ENCODE results near the gene AUNIP.

Gene AUNIP

DNA sequence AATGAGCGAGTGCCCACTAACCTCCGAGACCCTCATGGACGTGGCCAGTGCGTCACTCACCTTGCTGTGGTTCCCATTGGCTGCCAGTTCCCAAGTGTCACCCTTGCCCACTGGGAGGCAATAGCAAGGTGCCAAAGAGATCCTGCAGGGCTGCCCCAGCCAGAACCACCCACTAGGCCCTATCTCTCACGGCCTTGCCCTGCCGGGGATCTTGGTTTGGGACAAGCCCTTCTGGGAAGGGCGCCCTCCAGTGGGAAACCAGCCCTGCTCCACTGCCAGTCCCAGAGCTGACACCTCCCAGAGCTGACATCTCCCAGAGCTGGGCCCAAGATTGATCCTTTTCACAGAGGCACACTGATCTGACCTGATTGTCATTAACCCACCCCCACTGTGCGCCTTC lies 61.3 kb downstream of the AUNIP start:
- no peak for DNase-seq (ENCODE audit: low read depth in 2 of 3, low spot score in 2 of 3)

DNA sequence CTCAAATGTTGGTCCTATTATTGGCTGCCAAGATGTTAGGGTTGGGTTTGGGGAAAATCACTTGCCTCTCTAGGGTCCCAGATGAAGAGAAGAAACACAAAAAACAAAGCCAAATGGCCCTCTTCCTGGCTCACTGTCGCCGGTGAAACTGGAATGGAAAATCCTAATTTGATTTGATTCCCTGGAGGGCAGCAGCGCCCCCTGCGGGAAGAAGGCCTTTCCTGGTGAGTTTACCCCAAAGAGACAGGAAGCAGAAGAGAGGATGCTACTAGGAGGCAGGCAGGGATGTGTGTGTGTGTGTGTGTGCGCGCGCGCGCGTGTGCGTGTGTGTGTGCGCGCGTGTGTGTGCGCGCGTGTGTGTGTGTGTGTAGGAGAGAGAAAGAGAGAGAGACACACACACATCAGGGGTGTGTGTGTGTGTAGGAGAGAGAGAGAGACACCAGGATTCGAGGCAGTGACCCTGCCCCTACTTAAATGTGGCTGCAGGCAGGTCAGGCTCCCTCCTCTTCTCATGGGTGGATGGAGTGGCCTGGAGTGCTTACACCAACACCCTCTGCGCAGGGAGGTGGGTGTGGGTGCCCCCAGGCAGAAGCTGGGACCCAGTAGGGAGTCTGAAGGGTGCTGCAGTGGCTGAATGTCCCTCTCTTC lies 62.3 kb downstream of the AUNIP start:
- peak; percentile 47 to 82 (median 80) for DNase-seq (ENCODE audit: low read depth in 2 of 3, low spot score in 2 of 3)

GRCh38 chr1:25795946-25796810 lies 63.1 kb downstream of the AUNIP start:
- no peak for DNase-seq (ENCODE audit: low read depth in 2 of 3, low spot score in 2 of 3)

DNA sequence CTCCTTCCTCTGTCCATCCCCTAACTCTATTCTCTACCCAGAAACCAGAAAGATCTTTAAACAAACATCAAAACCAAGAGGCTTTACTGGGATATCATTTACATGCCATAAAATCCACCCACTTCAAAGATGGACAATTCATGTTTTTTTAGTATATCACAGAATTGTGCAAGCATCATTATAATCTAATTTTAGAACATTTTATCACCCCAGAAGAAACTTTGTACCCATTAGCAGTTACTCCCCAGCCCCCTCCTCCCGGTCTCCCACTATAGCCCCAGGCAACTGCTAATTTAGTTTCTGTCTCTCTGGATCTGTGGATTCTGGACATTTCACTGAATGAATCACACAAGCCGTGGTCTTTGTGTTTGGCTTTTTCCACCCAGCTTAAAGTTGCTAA lies 64.0 kb downstream of the AUNIP start:
- no peak for DNase-seq (ENCODE audit: low read depth in 2 of 3, low spot score in 2 of 3)

DNA sequence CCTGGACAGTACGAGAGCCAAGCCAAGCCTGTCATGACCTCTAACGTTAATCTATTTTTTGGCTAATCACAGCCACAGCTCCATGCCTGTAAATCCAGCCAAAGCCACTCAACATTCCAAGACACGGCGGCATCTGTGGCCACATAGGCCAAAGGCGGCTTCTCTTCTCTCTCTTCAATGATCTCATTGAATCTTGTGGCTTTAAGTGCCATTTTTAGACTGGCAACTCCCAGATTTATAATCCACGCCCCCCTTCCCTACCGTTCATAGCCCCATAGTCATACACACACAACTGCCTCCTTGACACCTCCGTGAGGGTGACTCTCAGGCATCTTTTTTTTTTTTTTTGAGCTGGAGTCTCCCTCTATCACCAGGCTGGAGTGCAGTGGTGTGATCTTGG lies 64.9 kb downstream of the AUNIP start:
- no peak for DNase-seq (ENCODE audit: low read depth in 2 of 3, low spot score in 2 of 3)

DNA sequence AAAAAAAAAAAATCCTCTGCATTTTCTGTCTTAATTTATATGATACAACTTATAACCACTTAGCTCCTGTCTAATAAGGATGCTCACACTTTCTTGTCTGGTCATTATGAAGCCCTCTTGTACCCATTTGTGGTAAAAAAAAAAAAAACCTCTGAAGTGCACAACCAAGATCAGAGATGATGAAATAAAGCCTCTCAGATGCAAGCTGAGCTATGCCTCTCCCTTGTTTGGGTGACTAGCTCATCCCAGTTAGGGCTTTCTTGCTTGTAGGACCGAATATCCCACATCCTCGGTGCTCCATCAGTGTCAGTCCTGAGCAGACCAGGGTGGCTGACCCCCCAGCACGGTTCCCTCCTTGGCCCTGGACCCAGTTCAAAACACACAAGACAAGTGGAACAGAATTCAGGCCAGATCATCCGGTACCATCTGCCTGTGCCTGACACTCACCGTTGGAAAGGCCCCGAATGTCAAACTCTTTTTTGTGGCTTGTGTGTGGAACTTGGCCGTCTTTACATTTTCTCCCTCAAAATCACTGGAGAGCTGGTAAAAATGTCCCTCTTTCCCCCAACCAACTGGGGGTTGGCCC lies 65.6 kb downstream of the AUNIP start:
- DNase-seq (ENCODE audit: low read depth in 2 of 3, low spot score in 2 of 3): no peak

DNA sequence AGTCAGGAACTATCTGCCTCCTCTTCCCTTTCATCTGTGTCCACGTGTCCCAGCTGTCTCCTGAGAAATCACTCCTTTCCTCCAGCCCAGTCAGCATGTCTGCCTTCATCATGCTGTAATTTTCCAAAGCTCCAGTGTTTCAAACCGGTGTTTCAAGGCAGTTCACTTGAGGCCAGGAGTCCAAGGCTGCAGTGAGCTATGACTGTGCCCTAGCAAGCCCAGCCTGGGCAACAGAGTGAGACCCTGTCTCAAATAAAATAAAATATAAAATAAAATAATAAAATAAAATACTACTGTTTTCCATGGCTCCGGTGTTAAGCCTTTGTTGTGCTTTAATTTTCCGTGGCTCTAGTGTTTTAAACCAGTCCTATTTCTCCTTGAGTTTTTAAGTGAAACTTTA lies 67.1 kb downstream of the AUNIP start:
- DNase-seq (ENCODE audit: low read depth in 2 of 3, low spot score in 2 of 3): no peak

DNA sequence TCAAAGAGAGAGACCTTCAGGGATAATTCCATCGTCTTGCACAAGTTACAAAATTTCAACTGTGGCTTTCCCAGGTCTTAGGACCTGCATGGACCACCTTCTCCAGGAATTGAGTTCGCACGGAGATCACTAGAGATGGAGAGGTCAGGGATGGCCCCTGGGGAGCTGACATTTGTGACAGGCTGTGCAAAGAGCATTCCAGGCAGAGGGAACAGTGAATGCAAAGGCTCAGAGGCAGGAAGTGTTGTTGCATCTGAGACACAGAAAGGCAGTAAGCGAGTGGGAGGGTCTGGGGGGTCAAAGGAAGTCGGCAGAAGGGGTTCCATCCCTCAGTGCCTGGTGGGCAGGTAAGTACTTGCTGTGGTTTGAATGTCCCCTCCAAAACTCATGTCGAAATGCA lies 68.8 kb downstream of the AUNIP start:
- no peak for DNase-seq (ENCODE audit: low read depth in 2 of 3, low spot score in 2 of 3)

DNA sequence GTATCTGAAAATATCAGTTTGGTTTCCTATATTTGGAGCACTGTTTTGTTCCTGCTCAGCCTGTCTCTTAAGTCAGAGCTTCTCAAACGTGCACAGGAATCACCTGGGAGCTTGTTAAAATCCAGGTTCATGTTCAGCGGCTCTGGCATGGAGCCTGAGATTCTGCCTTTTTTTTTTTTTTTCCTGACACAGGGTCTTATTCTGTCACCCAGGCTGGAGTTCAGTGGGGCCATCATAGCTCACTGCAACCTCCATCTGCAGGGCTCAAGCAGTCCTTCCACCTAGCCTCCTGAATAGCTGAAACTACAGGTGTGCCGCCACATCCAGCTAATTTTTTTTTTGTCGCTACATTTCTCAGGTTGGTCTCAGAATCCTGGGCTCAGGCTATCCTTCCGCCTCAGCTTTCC lies 71.5 kb downstream of the AUNIP start:
- DNase-seq (ENCODE audit: low read depth in 2 of 3, low spot score in 2 of 3): no peak

DNA sequence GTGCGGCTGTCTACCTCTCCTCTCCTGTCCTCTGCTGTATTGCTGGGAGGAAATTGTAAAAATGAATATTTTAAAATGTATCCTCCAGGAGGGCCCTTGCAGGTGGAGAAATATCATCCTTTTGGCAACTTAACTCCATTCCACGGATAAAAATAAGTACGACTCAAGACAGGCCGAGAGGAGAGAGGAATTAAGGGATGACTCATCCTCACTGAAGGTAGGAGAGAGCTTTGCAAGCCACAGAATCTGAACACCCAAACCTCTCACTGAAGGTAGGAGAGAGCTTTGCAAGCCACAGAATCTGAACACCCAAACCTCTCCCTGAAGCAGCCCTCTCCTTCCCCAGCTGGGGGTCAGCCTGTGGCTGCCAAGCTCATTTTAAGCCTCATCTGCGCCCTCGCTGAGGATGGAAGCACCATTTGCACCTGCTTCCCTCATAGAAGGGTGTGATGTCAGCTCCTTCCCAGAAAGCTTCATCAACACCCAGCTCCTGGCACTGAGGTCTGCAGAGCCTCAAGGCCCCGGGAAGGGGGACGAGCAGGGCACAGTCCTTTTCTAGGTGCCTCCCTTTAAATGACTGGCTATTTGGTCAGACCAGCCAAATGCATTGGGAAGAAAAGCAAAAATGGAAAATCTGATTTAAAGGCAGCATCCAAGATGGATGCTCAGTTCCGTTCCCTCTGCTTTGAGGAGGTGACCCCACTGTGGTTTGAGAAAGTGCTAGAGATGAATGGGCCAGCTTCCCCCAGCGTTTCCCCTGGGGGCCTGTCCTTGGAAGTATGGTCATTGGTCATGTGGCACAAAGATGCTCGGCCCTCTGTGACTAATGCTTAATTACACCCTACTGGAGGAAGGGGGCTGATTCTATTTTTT lies 72.1 kb downstream of the AUNIP start:
- DNase-seq (ENCODE audit: low read depth in 2 of 3, low spot score in 2 of 3): no peak

DNA sequence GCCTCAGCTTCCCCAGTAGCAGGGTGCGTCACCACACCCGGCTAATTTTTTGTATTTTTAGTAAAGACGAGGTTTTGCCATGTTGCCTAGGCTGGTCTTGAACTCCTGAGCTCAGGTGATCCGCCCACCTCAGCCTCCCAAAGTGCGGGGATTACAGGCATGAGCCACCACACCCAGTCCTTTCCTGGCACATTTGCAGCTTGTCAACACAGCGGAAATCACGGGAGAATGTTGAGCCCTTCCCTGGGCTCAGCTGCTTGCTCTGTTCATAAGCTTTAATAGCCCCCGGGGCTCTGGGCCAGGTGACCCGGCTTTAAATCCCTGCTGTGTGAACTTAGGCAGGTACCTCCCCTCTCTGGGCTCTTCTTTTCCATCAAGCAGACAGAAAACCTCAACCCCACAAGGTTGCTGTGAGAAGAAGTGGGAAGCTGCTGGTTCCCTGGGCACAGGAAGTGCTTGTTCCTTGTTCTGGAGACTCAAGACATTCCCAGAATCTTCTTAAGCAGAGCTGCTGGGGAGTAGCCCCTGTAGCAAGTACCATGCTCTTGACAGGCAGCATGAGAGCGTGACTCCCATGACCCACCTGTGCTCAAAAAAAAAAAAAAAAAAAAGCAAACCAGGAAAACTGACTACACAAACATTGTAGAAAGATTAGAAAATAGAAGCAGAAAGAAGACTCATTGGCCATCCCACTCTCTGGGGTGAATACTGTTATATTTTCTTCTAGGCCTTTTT lies 73.8 kb downstream of the AUNIP start:
- DNase-seq (ENCODE audit: low read depth in 2 of 3, low spot score in 2 of 3): no peak

- no peak for DNase-seq (ENCODE audit: low read depth in 2 of 3, low spot score in 2 of 3)
These were observed 74.6 kb downstream of the AUNIP start for GRCh38 chr1:25784575-25785051.
